HEK293T (cell line): ENCODE data around the gene RAC2.

Experiments
- CTCF ChIA-PET: fragments of 350-600 bp; formaldehyde crosslinking; extraction: SDS; loops from one replicate; lab custom pipeline; 2021; ENCODE audit warnings: antibody characterized with exemption, inconsistent platforms; lab: Yijun Ruan, JAX
- POLR2A ChIA-PET: fragments of 350-600 bp; formaldehyde crosslinking; extraction: SDS; loops from one replicate; lab custom pipeline; 2020; ENCODE audit warnings: antibody characterized with exemption, inconsistent platforms; lab: Yijun Ruan, JAX
- DNase-seq: peaks from one replicate; pipeline ENCODE4 v3.0.0; 2012; ENCODE audit warnings: mixed read lengths; ENCODE audit errors: extremely low spot score
- ARNT ChIP-seq: fragments of 450-650 bp; IDR thresholded peaks from 2 replicates; pipeline ENCODE4 v1.6.1; 2017; ENCODE audit warnings: mild to moderate bottlenecking
- BHLHE40 ChIP-seq: fragments of 450-650 bp; IDR thresholded peaks from 2 replicates; pipeline ENCODE4 v1.6.1; 2016; ENCODE audit warnings: mild to moderate bottlenecking, moderate library complexity, borderline replicate concordance
- CTBP1 ChIP-seq: fragments of 450-650 bp; IDR thresholded peaks from 2 replicates; pipeline ENCODE4 v1.6.1; 2016; ENCODE audit warnings: borderline replicate concordance
- ELF4 ChIP-seq: fragments of 450-650 bp; IDR thresholded peaks from 2 replicates; pipeline ENCODE4 v1.6.1; 2017; ENCODE audit warnings: antibody characterized with exemption
- FOXA1 ChIP-seq: fragments of 450-650 bp; IDR thresholded peaks from 2 replicates; pipeline ENCODE4 v1.6.1; 2016; ENCODE audit warnings: mild to moderate bottlenecking
- FOXK2 ChIP-seq: fragments of 450-650 bp; IDR thresholded peaks from 2 replicates; pipeline ENCODE4 v1.6.1; 2016; ENCODE audit warnings: mild to moderate bottlenecking
- FOXM1 ChIP-seq: fragments of 450-650 bp; IDR thresholded peaks from 2 replicates; pipeline ENCODE4 v1.6.1; 2017; ENCODE audit warnings: mild to moderate bottlenecking, borderline replicate concordance
- HDGF ChIP-seq: fragments of 450-650 bp; IDR thresholded peaks from 2 replicates; pipeline ENCODE4 v1.6.1; 2017; ENCODE audit warnings: antibody characterized with exemption, borderline replicate concordance
- L3MBTL2 ChIP-seq: fragments of 450-650 bp; conservative IDR thresholded peaks from 2 replicates; pipeline ENCODE4 v1.6.1; 2016; ENCODE audit warnings: mild to moderate bottlenecking
- LEF1 ChIP-seq: fragments of 450-650 bp; IDR thresholded peaks from 2 replicates; pipeline ENCODE4 v1.6.1; 2017; ENCODE audit warnings: mild to moderate bottlenecking, borderline replicate concordance
- NFRKB ChIP-seq: fragments of 450-650 bp; IDR thresholded peaks from 2 replicates; pipeline ENCODE4 v1.6.1; 2016; ENCODE audit warnings: mild to moderate bottlenecking, moderate library complexity
- PKNOX1 ChIP-seq: fragments of 450-650 bp; IDR thresholded peaks from 2 replicates; pipeline ENCODE4 v1.6.1; 2016
- SP1 ChIP-seq: fragments of 450-650 bp; IDR thresholded peaks from 2 replicates; pipeline ENCODE4 v1.6.1; 2017
- SUZ12 ChIP-seq: fragments of 450-650 bp; IDR thresholded peaks from 2 replicates; pipeline ENCODE4 v1.6.1; 2016; ENCODE audit warnings: mild to moderate bottlenecking
- TARDBP ChIP-seq: fragments of 450-650 bp; IDR thresholded peaks from 2 replicates; pipeline ENCODE4 v1.6.1; 2016
- ZNF384 ChIP-seq: fragments of 450-650 bp; IDR thresholded peaks from 2 replicates; pipeline ENCODE4 v1.6.1; 2016

RAC2 gene

DNA sequence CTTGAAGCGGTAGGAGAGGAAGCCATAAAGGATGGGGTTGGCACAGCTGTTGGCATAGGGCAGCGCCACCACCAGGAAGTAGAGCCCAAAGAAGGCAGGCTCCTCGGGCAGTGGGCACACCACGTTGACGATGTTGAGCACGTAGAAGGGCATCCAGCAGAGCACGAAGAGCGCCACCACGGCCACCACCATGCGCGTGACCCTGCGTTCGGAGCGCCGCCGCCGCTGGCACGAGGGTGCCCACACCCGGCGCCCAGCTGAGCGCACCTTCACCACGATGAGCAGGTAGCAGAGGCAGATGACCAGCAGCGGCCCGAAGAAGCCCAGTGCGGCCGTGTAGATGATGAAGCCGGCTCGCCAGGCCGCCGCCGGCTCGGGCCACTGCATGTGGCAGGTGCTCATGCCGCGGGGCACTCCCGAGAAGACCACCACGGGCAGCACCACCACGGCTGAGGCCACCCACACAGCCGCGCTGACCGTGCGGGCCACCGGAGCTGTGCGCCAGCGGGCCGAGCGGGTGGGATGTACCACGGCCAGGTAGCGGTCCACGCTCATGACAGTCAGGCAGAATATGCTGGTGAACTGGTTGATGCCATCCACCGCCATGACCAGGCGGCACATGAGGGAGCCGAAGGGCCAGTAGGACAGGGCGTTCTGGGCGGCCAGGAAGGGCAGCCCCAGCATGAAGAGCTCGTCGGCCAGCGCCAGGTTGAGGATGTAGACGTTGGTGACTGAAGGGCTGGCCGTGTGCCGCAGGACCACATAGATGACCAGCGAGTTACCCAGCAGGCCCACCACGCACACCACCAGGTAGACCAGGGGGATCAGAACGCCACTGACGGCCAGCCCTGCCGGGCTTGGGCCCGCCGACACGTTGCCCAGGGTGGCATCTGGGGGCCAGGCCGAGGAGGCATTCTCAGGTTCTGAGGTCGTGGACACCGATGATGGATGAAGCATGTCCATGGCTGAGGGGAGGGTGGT lies 36.9 kb downstream of the RAC2 start:
- TF ChIP-seq BHLHE40 (no peak), FOXK2 (no peak), ZNF384 (no peak), ELF4 (no peak), LEF1 (no peak), ARNT (no peak), TARDBP (no peak), CTBP1 (no peak)
- DNase-seq: no peak
- CTCF ChIA-PET: interaction anchor here (0.6 to 4.2 kb wide), 2 partner anchors 8 to 12 kb away, joined by 4 to 11 read pairs; no protein-coding TSS in a partner anchor
- POLR2A ChIA-PET: no interaction called here

GRCh38 chr22:37206118-37206840 lies 37.8 kb downstream of the RAC2 start:
- CTCF ChIA-PET: no interaction called here
- TF ChIP-seq SUZ12: no peak
- no peak for TF ChIP-seq CTBP1
- TF ChIP-seq BHLHE40: no peak
- TF ChIP-seq ZNF384: no peak
- no peak for TF ChIP-seq ELF4
- TF ChIP-seq FOXK2: no peak
- POLR2A ChIA-PET: no interaction called here
- DNase-seq: no peak

GRCh38 chr22:37205046-37205445 lies 39.0 kb downstream of the RAC2 start:
- no peak for DNase-seq
- ChIA-PET POLR2A (no interaction called here), CTCF (no interaction called here)
- TF ChIP-seq BHLHE40: no peak
- no peak for TF ChIP-seq ELF4
- no peak for TF ChIP-seq FOXA1
- no peak for TF ChIP-seq HDGF
- TF ChIP-seq ARNT: no peak
- TF ChIP-seq PKNOX1: no peak
- TF ChIP-seq L3MBTL2: no peak
- TF ChIP-seq SP1: no peak

GRCh38 chr22:37204045-37204655 lies 39.9 kb downstream of the RAC2 start:
- DNase-seq: no peak
- ChIA-PET CTCF (no interaction called here), POLR2A (no interaction called here)
- TF ChIP-seq FOXM1 (no peak), NFRKB (no peak), PKNOX1 (no peak), HDGF (no peak), FOXA1 (no peak), LEF1 (no peak), L3MBTL2 (no peak), BHLHE40 (no peak), TARDBP (no peak), ARNT (no peak), CTBP1 (no peak), FOXK2 (no peak), ELF4 (no peak), SP1 (no peak), SUZ12 (no peak), ZNF384 (no peak)

DNA sequence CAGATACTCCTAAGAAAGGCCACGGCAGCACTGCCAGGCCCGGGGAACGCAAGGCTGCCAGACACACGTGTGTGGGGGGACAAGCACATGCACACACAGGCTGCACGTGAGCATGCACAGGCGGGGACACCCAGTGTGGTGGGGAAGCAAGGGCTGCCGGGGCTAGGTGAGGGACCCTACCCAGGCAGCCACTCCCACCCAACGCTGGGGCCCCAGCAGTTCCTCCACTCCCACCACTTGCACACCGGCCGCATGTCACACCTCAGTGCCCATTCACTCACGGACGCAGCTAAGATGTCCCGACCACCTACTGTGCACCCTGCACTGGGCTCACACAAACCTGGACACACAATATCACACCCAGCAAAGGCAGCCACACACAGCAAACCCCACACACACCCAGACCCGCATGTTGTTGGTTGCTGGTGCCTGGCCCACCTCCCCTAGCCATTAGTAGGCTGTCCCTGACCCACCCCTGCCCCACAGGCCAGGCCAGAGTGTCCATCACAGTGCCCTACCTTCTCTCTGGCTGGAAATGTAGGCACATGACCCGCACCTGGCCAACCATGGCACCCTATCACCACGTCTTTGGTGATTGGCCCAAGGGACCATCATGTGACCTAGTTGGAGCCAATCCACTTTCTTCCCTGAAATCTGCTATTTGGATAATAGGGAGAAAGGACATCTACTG lies 40.6 kb downstream of the RAC2 start:
- ChIA-PET POLR2A (no interaction called here), CTCF (no interaction called here)
- TF ChIP-seq ARNT (no peak), CTBP1 (no peak), L3MBTL2 (0 out of 2 replicates have a peak, but pooled peaks have one; percentile 26)
- DNase-seq: no peak

GRCh38 chr22:37202716-37203115 lies 41.4 kb downstream of the RAC2 start:
- CTCF ChIA-PET: no interaction called here
- DNase-seq: no peak
- POLR2A ChIA-PET: no interaction called here
- TF ChIP-seq NFRKB (no peak), LEF1 (no peak), ARNT (no peak), CTBP1 (no peak), ZNF384 (no peak), SUZ12 (no peak), ELF4 (no peak), L3MBTL2 (no peak), HDGF (no peak), FOXM1 (no peak), FOXK2 (no peak), SP1 (no peak), TARDBP (no peak), PKNOX1 (no peak), FOXA1 (no peak), BHLHE40 (no peak)
